Liver (tissue), 3 donors: ENCODE data around the gene FOXO1.

Experiments
- CTCF ChIP-seq: fragments of 150-350 bp; IDR thresholded peaks from 2 replicates; pipeline ENCODE4 v1.5.1; 2017; ENCODE audit warnings: improper control_type of control experiment, low read depth, low read length; ENCODE audit not compliant: missing input control
- GABPA ChIP-seq, 2 donors: IDR thresholded peaks in 1 of 2; conservative IDR thresholded peaks in 1 of 2; 2 replicates each; pipeline ENCODE4 v1.6.1; 2016; ENCODE audit warnings: antibody characterized with exemption in 2 of 2, mild to moderate bottlenecking in 1 of 2, moderate library complexity in 1 of 2
- JUND ChIP-seq, 2 donors: IDR thresholded peaks; 2 replicates each; pipeline ENCODE4 v1.6.1; 2016; ENCODE audit warnings: antibody characterized with exemption in 2 of 2
- MAX ChIP-seq: IDR thresholded peaks from 2 replicates; pipeline ENCODE4 v1.6.1; 2016; ENCODE audit warnings: antibody characterized with exemption
- NR2F2 ChIP-seq: IDR thresholded peaks from 2 replicates; pipeline ENCODE4 v1.6.1; 2016; ENCODE audit warnings: antibody characterized with exemption
- RAD21 ChIP-seq, 2 donors: IDR thresholded peaks; 2 replicates each; pipeline ENCODE4 v1.6.1; 2016; ENCODE audit warnings: antibody characterized with exemption in 2 of 2, mild to moderate bottlenecking in 2 of 2
- REST ChIP-seq: IDR thresholded peaks from 2 replicates; pipeline ENCODE4 v1.6.1; 2016; ENCODE audit warnings: antibody characterized with exemption, mild to moderate bottlenecking
- TAF1 ChIP-seq: conservative IDR thresholded peaks from 2 replicates; pipeline ENCODE4 v1.6.1; 2016; ENCODE audit warnings: antibody characterized with exemption, mild to moderate bottlenecking
- ZBTB33 ChIP-seq: IDR thresholded peaks from 2 replicates; pipeline ENCODE4 v1.6.1; 2016; ENCODE audit warnings: antibody characterized with exemption
- donor health status: healthy.
- donor health status: healthy.

DNA sequence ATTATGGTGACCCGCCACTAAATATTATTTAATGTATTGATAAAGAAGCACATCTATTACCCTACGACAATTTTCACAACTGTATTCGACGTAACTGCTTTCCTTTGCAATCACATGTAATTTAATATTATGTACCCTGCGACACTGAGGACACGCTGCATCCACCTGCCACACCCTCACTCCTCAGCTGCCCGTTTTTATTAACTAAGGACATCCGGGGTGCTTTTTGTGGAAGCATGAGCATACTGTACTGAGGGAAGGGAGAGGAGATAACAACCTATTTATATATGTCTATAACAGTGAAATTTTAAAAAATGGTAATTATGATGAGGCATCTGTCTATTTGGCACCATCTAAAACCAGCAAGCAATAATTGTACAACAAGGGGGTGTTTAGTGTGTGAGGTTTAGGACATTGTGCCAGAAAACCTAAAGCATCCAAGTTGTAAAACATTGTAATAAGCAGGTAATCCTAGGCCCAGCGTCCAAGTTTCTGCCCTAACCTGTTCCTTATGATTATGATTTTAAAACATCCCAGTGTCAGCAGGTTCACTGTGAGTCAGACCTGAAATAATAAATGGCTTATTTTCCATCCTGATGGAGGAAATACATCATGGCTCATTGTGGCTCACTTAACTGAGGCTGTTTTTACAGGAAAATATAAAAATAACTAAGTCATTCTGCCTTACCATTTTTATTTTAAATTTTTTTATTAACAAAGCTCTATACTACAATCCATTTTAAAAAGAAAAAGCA, 56.3 kb downstream of the FOXO1 start:
- TF ChIP-seq CTCF (no peak), NR2F2 (no peak), RAD21 (IDR thresholded peaks at IDR 0.05) (no peak), REST (no peak), MAX (no peak), GABPA (IDR thresholded peaks at IDR 0.05 in 1 of 2, conservative IDR thresholded peaks at IDR 0.05 in 1 of 2) (no peak), ZBTB33 (no peak), TAF1 (no peak), JUND (IDR thresholded peaks at IDR 0.05) (no peak)
